ENCODE measurements around the gene PEX12. TPM values are rescaled to one million over a fixed set of nuclear protein-coding genes. Genes with fewer than 3 reads are reported as not detected.

PEX12 gene
- total RNA-seq, 2 experiments from 2014 or later = 6.8 to 9.5 TPM

DNA sequence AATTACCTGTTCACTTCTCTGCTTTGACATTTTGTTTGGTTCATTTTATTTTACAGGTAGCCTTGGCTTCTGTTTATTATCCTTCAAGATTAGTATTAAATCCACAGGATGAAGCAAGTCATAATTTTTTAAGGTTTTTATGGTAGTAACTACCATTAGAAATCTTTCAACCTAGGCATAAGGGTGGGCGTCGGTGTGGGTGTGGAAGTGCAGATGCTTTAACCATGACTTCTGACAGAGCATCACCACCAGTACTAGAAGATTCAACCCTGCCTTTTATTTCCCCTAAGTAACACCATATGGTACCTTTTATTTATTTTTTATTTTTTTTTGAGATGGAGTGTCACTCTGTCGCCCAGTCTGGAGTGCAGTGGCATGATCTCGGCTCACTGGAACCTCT lies 31.5 kb upstream of the PEX12 start:
- H2AFZ ChIP-seq (ENCODE audit: low read length) = no peak overlapping the region
- H4K20me1 ChIP-seq (ENCODE audit: insufficient read depth, low read length) = no peaks in the 10 kb centered on the region
- no peak overlapping the region for H3K4me2 ChIP-seq (ENCODE audit: low read length)
- no peaks in the 10 kb centered on the region for H3K79me2 ChIP-seq (ENCODE audit: insufficient read depth, low read depth, low read length)
- no TSS peak for BruUV-seq (replicated peaks)
- H3K9me2 ChIP-seq (ENCODE audit: insufficient read depth, low read length) = no peaks in the 10 kb centered on the region
- TF ChIP-seq EZH2phosphoT487 (IDR thresholded peaks at IDR 0.05; ENCODE audit: borderline replicate concordance, low read depth, low read length) (no peak), CTCF (conservative IDR thresholded peaks at IDR 0.05; ENCODE audit: low read length) (no peak)
- ChIA-PET POLR2A (no interaction called here), CTCF (ENCODE audit: unreplicated experiment) (no interaction called here)
- no peak overlapping the region for H3K4me3 ChIP-seq (ENCODE audit: low read depth, low read length, poor library complexity, severe bottlenecking)
- H3K36me3 ChIP-seq (ENCODE audit: insufficient read depth, low read length) = peaks cover 54% of the 10 kb centered on the region
- no peak overlapping the region for H3K27ac ChIP-seq (ENCODE audit: low read depth, low read length, poor library complexity, severe bottlenecking)
- no peaks in the 10 kb centered on the region for H3K4me1 ChIP-seq (ENCODE audit: insufficient read depth, low read length, poor library complexity, severe bottlenecking)
- no peaks in the 10 kb centered on the region for H3K9me3 ChIP-seq (ENCODE audit: low read length)
- no peak for DNase-seq (ENCODE audit: low spot score)
- intact Hi-C loops (cut with micrococcal nuclease; ENCODE audit: unreplicated experiment) = no loop called here

DNA sequence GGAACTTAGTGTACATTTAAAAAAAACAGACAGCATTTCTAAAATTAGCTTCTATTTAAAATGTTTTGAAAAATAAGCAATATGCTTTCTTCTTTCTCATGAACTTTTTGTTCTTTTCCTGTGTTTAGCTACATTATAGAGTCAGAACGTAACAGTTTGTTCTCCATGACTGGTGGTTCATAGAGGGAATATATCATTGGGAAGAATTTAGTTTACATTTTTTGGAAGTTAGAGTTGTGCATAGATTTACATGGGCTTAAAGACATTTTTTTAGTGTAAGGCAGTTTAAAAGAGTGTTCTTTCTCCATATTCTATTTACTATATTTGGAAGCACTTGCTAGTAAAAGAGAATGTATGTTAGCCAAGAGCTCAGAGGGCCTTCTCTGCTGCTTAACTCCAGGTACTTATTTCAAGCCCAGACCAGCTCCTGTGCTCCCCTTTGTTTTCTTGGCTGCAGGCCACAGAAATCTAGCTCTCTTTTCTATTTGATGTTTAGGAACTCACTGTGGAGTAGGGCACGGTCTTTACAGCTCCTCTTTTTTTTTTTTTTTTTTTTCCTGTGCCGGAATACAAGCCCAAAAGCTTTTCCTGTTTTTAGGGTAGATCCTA lies 29.0 kb upstream of the PEX12 start:
- intact Hi-C loops (cut with micrococcal nuclease; ENCODE audit: unreplicated experiment) = no loop called here
- Histone ChIP-seq H2AFZ (ENCODE audit: low read length) (no peak overlapping the region), H4K20me1 (ENCODE audit: insufficient read depth, low read length) (no peaks in the 10 kb centered on the region), H3K9me3 (ENCODE audit: low read length) (no peaks in the 10 kb centered on the region), H3K4me2 (ENCODE audit: low read length) (no peak overlapping the region), H3K9me2 (ENCODE audit: insufficient read depth, low read length) (no peaks in the 10 kb centered on the region), H3K27ac (ENCODE audit: low read depth, low read length, poor library complexity, severe bottlenecking) (no peak overlapping the region), H3K4me3 (ENCODE audit: low read depth, low read length, poor library complexity, severe bottlenecking) (no peak overlapping the region), H3K4me1 (ENCODE audit: insufficient read depth, low read length, poor library complexity, severe bottlenecking) (no peaks in the 10 kb centered on the region), H3K36me3 (ENCODE audit: insufficient read depth, low read length) (peaks cover 53% of the 10 kb centered on the region), H3K79me2 (ENCODE audit: insufficient read depth, low read depth, low read length) (no peaks in the 10 kb centered on the region)
- POLR2A ChIA-PET = interaction anchor here (0.6 to 1.7 kb wide), 9 partner anchors 8 to 1468 kb away, joined by 3 to 5 read pairs (median 3); no protein-coding TSS in a partner anchor
- no peak for TF ChIP-seq EZH2phosphoT487 (IDR thresholded peaks at IDR 0.05; ENCODE audit: borderline replicate concordance, low read depth, low read length)
- no peak for TF ChIP-seq CTCF (conservative IDR thresholded peaks at IDR 0.05; ENCODE audit: low read length)
- BruUV-seq (replicated peaks) = no TSS peak
- DNase-seq (ENCODE audit: low spot score) = no peak
- CTCF ChIA-PET (ENCODE audit: unreplicated experiment) = interaction anchor here (0.6 kb wide), 1 partner anchor 138 kb away, joined by 3 read pairs; no protein-coding TSS in a partner anchor

DNA sequence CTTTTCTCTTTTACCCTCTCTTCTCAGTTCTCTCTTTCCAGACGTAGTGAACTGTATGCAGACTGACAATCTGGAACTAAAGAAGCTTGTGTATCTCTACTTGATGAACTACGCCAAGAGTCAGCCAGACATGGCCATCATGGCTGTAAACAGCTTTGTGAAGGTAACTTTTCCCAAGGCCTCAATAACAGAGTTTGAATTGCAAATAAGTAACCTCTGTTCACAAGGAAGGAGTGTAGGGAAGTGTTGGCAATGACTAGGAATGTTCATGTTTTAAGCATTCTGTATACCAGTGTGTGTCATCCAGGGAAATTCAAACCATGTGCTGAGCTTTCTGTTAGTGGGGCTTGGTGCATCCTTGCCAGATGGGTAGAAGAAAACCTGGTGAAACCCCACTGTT lies 27.3 kb upstream of the PEX12 start:
- H3K4me2 ChIP-seq (ENCODE audit: low read length) = no peak overlapping the region
- peaks cover 56% of the 10 kb centered on the region for H3K36me3 ChIP-seq (ENCODE audit: insufficient read depth, low read length)
- intact Hi-C loops (cut with micrococcal nuclease; ENCODE audit: unreplicated experiment) = no loop called here
- H3K27ac ChIP-seq (ENCODE audit: low read depth, low read length, poor library complexity, severe bottlenecking) = no peak overlapping the region
- no peaks in the 10 kb centered on the region for H3K9me2 ChIP-seq (ENCODE audit: insufficient read depth, low read length)
- no peaks in the 10 kb centered on the region for H3K4me1 ChIP-seq (ENCODE audit: insufficient read depth, low read length, poor library complexity, severe bottlenecking)
- DNase-seq (ENCODE audit: low spot score) = no peak
- ChIA-PET POLR2A (no interaction called here), CTCF (ENCODE audit: unreplicated experiment) (no interaction called here)
- BruUV-seq (replicated peaks) = no TSS peak
- no peaks in the 10 kb centered on the region for H3K79me2 ChIP-seq (ENCODE audit: insufficient read depth, low read depth, low read length)
- no peak for TF ChIP-seq CTCF (conservative IDR thresholded peaks at IDR 0.05; ENCODE audit: low read length)
- no peak for TF ChIP-seq EZH2phosphoT487 (IDR thresholded peaks at IDR 0.05; ENCODE audit: borderline replicate concordance, low read depth, low read length)
- H3K9me3 ChIP-seq (ENCODE audit: low read length) = no peaks in the 10 kb centered on the region
- no peak overlapping the region for H2AFZ ChIP-seq (ENCODE audit: low read length)
- H4K20me1 ChIP-seq (ENCODE audit: insufficient read depth, low read length) = no peaks in the 10 kb centered on the region
- no peak overlapping the region for H3K4me3 ChIP-seq (ENCODE audit: low read depth, low read length, poor library complexity, severe bottlenecking)
